NCI-H460 (cell line): ENCODE data around the gene NPEPL1. TPM values are rescaled to one million over a fixed set of nuclear protein-coding genes. Genes with fewer than 3 reads are reported as not detected.
"Not testable (repeated sequence)": the region's sequence is repeated elsewhere in the genome, so short reads cannot be mapped to it uniquely, and the experiment has no call there.

ENCODE experiments used
- DNase-seq: peaks from one replicate; pipeline ENCODE4 v3.0.0-alpha.2; 2016; ENCODE audit warnings: low read depth; ENCODE audit errors: extremely low read depth
- total RNA-seq: library from RNA; depleted of rRNA; stranded (reverse); fragments of >200 nt; shearing (Covaris generic); gene quantifications from 2 replicates; pipeline ENCODE4 v1.2.3, GENCODE V29; 2014; rRNA removed

NPEPL1 gene
- total RNA-seq, 1 experiment from 2014 or later, result 20.9 TPM

DNA sequence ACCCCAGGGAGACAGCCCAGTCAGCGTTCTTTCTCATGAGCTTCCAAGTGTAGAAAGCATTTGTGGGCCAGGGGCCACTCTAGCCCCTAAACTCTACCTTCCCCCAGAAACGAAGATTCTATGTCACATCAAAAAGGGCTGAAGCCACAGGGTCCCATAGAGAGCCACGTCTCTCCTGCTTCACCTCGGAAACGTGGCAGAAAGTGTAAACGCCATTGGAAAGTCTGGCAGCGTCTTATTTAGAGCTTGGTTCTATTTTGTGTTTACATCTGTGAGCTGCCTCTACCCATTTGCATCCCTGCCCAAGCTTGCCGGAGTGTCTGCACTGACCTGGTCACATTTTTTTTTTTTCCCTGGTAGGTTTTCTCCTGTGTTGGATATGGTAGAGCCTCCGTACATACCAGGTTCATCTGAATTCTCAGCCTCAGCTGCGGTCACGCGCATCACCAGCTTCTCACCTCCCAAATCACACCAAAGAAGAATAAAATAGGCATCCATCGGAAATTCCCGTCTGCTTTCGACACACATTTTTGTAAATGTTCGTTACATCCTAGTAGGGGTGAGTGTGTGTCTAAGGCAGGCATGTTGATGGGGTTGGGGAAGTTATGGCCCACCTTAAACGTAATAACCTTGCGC is 62.6 kb downstream of the NPEPL1 start:
- DNase-seq, result no peak

DNA sequence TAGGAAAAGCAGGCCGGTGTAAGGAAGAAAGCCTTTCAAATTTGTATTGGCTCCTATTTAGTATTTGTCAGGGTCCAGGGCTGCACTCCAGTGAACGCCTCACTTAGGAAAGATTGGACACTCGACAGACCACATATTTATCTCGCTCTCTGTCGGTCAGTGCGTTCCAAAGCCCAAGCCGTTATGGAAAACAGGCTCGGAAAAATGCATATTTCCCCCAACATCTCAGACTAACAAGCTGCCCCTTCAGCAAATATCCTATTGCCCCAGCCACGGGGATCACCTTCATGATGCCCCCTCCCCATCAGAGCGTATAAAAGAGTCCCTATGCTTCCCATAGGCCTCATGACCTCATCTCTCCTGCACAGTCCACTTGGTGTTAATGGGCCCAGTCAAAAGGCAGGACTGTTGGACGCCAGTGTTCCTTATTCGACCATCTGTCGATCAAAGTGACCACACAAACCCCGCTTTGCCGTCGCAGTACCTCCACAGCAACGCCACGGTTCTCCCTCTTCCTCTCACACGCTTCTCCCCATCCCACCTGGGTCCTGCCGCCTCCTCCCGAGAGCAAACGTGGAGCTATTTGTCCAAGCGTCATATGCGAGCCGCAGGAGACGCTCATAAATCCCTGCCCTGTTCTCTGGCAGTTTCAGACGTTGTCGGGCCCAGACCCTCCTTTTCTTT is 63.3 kb downstream of the NPEPL1 start:
- no peak for DNase-seq

DNA sequence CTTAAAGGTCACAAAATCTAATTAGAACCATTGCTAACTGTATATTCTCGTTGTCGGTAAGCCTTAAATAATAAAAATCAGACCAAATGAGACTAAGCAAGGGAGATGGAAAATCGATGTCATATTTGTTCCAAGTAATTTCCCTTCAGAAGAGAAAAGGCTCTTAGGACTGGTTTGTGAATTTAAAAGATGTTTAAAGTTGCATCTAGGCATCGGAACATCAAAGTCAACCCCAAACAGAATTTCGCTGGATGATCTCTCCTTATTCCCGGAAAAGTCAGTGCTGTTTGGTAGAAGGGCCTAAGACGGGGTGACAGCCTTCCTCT is 63.8 kb downstream of the NPEPL1 start:
- no peak for DNase-seq

GRCh38 chr20:58757647-58758046 is 65.0 kb downstream of the NPEPL1 start:
- not testable (repeated sequence) for DNase-seq

- DNase-seq, result no peak
Observed at GRCh38 chr20:58759947-58760346, 67.3 kb downstream of the NPEPL1 start.

GRCh38 chr20:58760856-58761255 is 68.3 kb downstream of the NPEPL1 start:
- DNase-seq, result no peak

DNA sequence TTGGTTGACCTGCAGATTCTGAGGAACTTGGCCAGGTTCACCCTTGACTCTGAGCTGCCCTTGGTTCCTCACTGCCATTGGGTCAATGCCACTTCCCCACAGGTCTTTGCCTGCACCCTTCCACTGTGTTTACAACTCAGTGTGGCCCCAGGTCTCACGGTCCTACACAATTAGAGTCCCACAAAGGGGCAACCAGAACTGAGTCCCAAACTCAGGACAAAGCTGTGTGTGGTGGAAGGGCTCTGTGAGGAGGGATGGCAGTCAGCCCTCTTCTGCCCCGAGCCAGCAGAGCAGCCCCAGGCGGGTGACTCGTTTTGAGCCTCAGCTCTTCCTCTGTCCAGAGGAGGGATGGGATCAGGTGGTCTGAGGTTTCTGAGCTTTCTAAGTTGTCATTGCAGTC is 69.5 kb downstream of the NPEPL1 start:
- no peak for DNase-seq

GRCh38 chr20:58763076-58763475 is 70.5 kb downstream of the NPEPL1 start:
- no peak for DNase-seq

Other genes starting within 250 kb of the NPEPL1 start
- not detected in 2 replicates for gene APCDD1L, start 177.4 kb upstream of the NPEPL1 start, total RNA-seq
- 20.5 and 24.3 TPM in 2 replicates for gene STX16, start 41.5 kb upstream of the NPEPL1 start, total RNA-seq
- 1.7 and 1.8 TPM in 2 replicates for gene GNAS-AS1, start 158.1 kb downstream of the NPEPL1 start, total RNA-seq
- gene GNAS, start 159.9 kb downstream of the NPEPL1 start, total RNA-seq, result 1,255 and 1,261 TPM in 2 replicates